Hepatocyte (in vitro differentiated cells): ENCODE results near the gene FOLR2.

Source experiments
- EZH2 ChIP-seq: fragments of 200-600 bp; sonication (generic); IDR thresholded peaks from 2 replicates; pipeline ENCODE4 v1.6.1; 2016; ENCODE audit warnings: antibody characterized with exemption, mild to moderate bottlenecking, borderline replicate concordance
- TF ChIP-seq, protein P1 (sequence below): fragments of 200-600 bp; sonication (generic); IDR thresholded peaks from 2 replicates; pipeline ENCODE4 v1.5.1; 2016; ENCODE audit warnings: antibody characterized with exemption, mild to moderate bottlenecking; ENCODE audit not compliant: poor library complexity

DNA sequence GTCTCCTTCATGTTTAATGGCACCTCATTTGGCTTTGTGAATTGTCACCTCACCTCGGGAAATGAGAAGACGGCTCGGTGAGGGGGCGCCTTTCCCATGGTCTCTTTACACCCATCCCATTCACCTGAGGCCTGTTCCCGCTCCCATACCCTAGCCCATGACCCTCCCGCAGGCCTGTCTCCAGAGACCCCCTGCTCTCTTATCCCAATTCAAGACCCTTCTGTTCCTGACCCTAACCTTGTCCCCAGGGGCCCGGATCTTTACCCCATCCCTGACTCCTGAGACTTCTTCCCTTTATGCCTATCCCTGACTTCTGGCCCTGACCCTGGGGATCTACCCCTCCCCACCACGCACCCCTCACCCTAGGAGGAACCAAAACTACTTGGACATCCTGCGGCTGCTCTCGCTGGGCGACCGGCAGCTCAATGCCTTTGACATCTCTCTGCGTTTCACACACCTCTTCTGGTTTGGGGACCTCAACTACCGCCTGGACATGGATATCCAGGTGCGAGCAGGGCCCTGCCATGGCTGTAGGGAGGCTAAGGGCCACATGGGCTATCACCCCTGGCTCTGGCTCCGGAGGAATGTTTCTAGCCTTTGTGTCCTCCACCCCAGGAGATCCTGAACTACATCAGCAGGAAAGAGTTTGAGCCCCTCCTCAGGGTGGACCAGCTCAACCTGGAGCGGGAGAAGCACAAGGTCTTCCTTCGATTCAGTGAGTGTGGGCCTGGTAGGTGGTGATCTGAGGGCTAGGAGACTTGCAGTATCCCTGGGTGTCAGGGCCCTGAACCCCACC, 15.9 kb downstream of the FOLR2 start:
- no peak for TF ChIP-seq EZH2
- TF ChIP-seq, protein P1, sequence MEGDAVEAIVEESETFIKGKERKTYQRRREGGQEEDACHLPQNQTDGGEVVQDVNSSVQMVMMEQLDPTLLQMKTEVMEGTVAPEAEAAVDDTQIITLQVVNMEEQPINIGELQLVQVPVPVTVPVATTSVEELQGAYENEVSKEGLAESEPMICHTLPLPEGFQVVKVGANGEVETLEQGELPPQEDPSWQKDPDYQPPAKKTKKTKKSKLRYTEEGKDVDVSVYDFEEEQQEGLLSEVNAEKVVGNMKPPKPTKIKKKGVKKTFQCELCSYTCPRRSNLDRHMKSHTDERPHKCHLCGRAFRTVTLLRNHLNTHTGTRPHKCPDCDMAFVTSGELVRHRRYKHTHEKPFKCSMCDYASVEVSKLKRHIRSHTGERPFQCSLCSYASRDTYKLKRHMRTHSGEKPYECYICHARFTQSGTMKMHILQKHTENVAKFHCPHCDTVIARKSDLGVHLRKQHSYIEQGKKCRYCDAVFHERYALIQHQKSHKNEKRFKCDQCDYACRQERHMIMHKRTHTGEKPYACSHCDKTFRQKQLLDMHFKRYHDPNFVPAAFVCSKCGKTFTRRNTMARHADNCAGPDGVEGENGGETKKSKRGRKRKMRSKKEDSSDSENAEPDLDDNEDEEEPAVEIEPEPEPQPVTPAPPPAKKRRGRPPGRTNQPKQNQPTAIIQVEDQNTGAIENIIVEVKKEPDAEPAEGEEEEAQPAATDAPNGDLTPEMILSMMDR: no peak
